Measurements from ENCODE around the gene COQ10A. TPM values are rescaled to one million over a fixed set of nuclear protein-coding genes. Genes with fewer than 3 reads are reported as not detected.

Gene COQ10A
- polyA plus RNA-seq, 1 of the 3 experiments (the other 2 are of a cell fraction) = 42.2 TPM

- Histone ChIP-seq H3F3A (replicated peaks; ENCODE audit: insufficient read depth) (peaks cover 24% of the 10 kb centered on the region), H3K9ac (no peak overlapping the region), H3K9me3 (no peaks in the 10 kb centered on the region), H3K4me2 (peak overlapping the region; percentile 46; the same call in 1 of the 2 replicates), H2AFZ (ENCODE audit: low read depth) (peak overlapping the region; percentile 90; the same call in 1 of the 2 replicates), H3K27ac (ENCODE audit: low read depth in 2 of 2, low read length in 1 of 2) (peak overlapping the region; percentile 56 to 64), H3K4me3 (ENCODE audit: low read depth in 2 of 2, low read length in 1 of 2) (peak overlapping the region in 1 of 2 experiments; percentile 97; a peak in 3 of 4 replicates), H3K9me2 (no peaks in the 10 kb centered on the region), H4K20me1 (ENCODE audit: insufficient read depth) (no peaks in the 10 kb centered on the region), H3K36me3 (replicated peaks in 1 of 2; ENCODE audit: control insufficient read depth in 1 of 2, insufficient read depth in 2 of 2, low read length in 1 of 2) (no peaks in the 10 kb centered on the region), H3K4me1 (ENCODE audit: control insufficient read depth in 1 of 2, insufficient read depth in 2 of 2, low read depth in 1 of 2, low read length in 1 of 2) (peaks cover 13 to 22% of the 10 kb centered on the region in 2 experiments; a peak in 2 of 4 replicates), H3K79me2 (ENCODE audit: insufficient read depth) (peaks cover 26% of the 10 kb centered on the region), H3K27me3 (ENCODE audit: insufficient read depth) (no peaks in the 10 kb centered on the region)
- CTCF ChIA-PET = interaction anchor here (0.6 to 4.1 kb wide), 11 partner anchors 11 to 486 kb away, joined by 3 to 47 read pairs (median 5); partner anchors contain the start of genes SMARCC2 and ZC3H10
- POLR2A ChIA-PET = interaction anchor here (0.6 kb wide), 1 partner anchor 23 kb away, joined by 3 read pairs; no protein-coding TSS in a partner anchor
- TF ChIP-seq TCF12 (IDR thresholded peaks at IDR 0.05) (no peak), FOSL2 (IDR thresholded peaks at IDR 0.05; ENCODE audit: borderline replicate concordance, low read depth) (no peak), USF1 (IDR thresholded peaks at IDR 0.05; ENCODE audit: borderline replicate concordance, low read depth) (no peak), RAD21 (IDR thresholded peaks at IDR 0.05; ENCODE audit: low read length) (no peak), RXRA (IDR thresholded peaks at IDR 0.05; ENCODE audit: borderline replicate concordance, low read depth) (no peak), ZBTB33 (IDR thresholded peaks at IDR 0.05; ENCODE audit: borderline replicate concordance, low read depth) (no peak), RFX5 (IDR thresholded peaks at IDR 0.05; ENCODE audit: low read length) (no peak), USF2 (IDR thresholded peaks at IDR 0.05; ENCODE audit: borderline replicate concordance, low read depth, low read length) (no peak), SMC3 (IDR thresholded peaks at IDR 0.05; ENCODE audit: low read depth, low read length) (no peak), MXI1 (IDR thresholded peaks at IDR 0.05; ENCODE audit: low read depth, low read length) (no peak), EZH2phosphoT487 (IDR thresholded peaks at IDR 0.05; ENCODE audit: borderline replicate concordance, low read depth) (no peak), SIN3A (IDR thresholded peaks at IDR 0.05; ENCODE audit: borderline replicate concordance, low read depth, low read length) (no peak), CTCF (IDR thresholded peaks at IDR 0.05) (no peak), NRF1 (IDR thresholded peaks at IDR 0.05; ENCODE audit: low read depth, low read length) (no peak), POLR2AphosphoS5 (IDR thresholded peaks at IDR 0.05; ENCODE audit: low read depth, low read length) (no peak), TEAD4 (IDR thresholded peaks at IDR 0.05; ENCODE audit: borderline replicate concordance, insufficient read depth) (no peak), IRF3 (IDR thresholded peaks at IDR 0.05; ENCODE audit: low read depth, low read length) (no peak), CHD2 (IDR thresholded peaks at IDR 0.05; ENCODE audit: low read length, partially characterized antibody) (no peak), RCOR1 (IDR thresholded peaks at IDR 0.05; ENCODE audit: low read length) (no peak)
- TF ChIP-seq, protein P1, sequence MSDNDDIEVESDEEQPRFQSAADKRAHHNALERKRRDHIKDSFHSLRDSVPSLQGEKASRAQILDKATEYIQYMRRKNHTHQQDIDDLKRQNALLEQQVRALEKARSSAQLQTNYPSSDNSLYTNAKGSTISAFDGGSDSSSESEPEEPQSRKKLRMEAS (IDR thresholded peaks at IDR 0.05; ENCODE audit: low read depth) = no peak
- DNase-seq = no peak
- WGBS (ENCODE audit: low lambda C conversion rate) = 42% methylated on average over 15 of the region's 15 CpGs
These were observed 43.1 kb upstream of the COQ10A start for GRCh38 chr12:56223571-56224101.
